ENCODE data around the gene ZNF516. TPM values are rescaled to one million over a fixed set of nuclear protein-coding genes. Genes with fewer than 3 reads are reported as not detected.

The ZNF516 gene
- total and polyA plus RNA-seq, 10 of the 15 experiments (the other 5 are each of a cell fraction or from before 2014, with no cell fraction given) = 2.0 to 32.0 (median 8.3) TPM

GRCh38 chr18:76419811-76420210 is 75.2 kb downstream of the ZNF516 start:
- BruUV-seq (replicated peaks) = no TSS peak
- intact Hi-C loops (cut with micrococcal nuclease; ENCODE audit: unreplicated experiment) (no loop called here), in situ Hi-C loops (cut with MboI) (no loop called here)
- RAD21 ChIA-PET (ENCODE audit: unreplicated experiment) = no interaction called here
- 86% methylated on average over 3 of the region's 3 CpGs for WGBS (ENCODE audit: insufficient coverage, insufficient replicate concordance, low lambda C conversion rate, missing lambda C conversion rate)
- Histone ChIP-seq H4K20me1 (ENCODE audit: control insufficient read depth, insufficient read depth) (peaks cover 4% of the 10 kb centered on the region; the same call in 1 of the 2 replicates), H3K4me1 (ENCODE audit: control insufficient read depth, insufficient read depth, low read length) (no peaks in the 10 kb centered on the region), H3K36me3 (ENCODE audit: control insufficient read depth in 2 of 2, insufficient read depth in 2 of 2, low read length in 1 of 2) (peaks cover 2 to 18% of the 10 kb centered on the region in 2 experiments; a peak in 2 of 4 replicates), H3K4me3 (no peak overlapping the region), H3K27me3 (replicated peaks in 1 of 2; ENCODE audit: control insufficient read depth in 2 of 2, insufficient read depth in 2 of 2, low read length in 1 of 2) (no peaks in the 10 kb centered on the region), H3K79me2 (ENCODE audit: control insufficient read depth, insufficient read depth, low read length) (peaks cover 8% of the 10 kb centered on the region), H3K27ac (ENCODE audit: control insufficient read depth, insufficient read depth) (no peak overlapping the region), H3K9ac (ENCODE audit: control insufficient read depth, insufficient read depth, low read length) (no peak overlapping the region), H3K4me2 (ENCODE audit: control insufficient read depth, insufficient read depth) (no peak overlapping the region), H3K9me3 (replicated peaks; ENCODE audit: control insufficient read depth, insufficient read depth, low read length) (no peaks in the 10 kb centered on the region), H2AFZ (ENCODE audit: control insufficient read depth, low read depth, low read length) (no peak overlapping the region)
- POLR2A ChIA-PET = no interaction called here
- CTCF ChIA-PET = no interaction called here
- SMC1A ChIA-PET (ENCODE audit: uncharacterized antibody, unreplicated experiment) = no interaction called here
- DNase-seq (ENCODE audit: low read depth, low spot score) (no peak), ATAC-seq (no peak), FAIRE-seq (no peak)
- TF ChIP-seq NKRF (conservative IDR thresholded peaks at IDR 0.05) (no peak), ZBTB40 (IDR thresholded peaks at IDR 0.05; ENCODE audit: borderline replicate concordance) (no peak), NFYA (IDR thresholded peaks at IDR 0.05; ENCODE audit: borderline replicate concordance, low read depth, low read length) (no peak), JUNB (IDR thresholded peaks at IDR 0.05) (no peak), TCF3 (IDR thresholded peaks at IDR 0.05; ENCODE audit: borderline replicate concordance, insufficient read depth, low read depth, low read length) (no peak), POU2F2 (IDR thresholded peaks at IDR 0.05; ENCODE audit: borderline replicate concordance, low read depth, low read length) (no peak), SIX5 (IDR thresholded peaks at IDR 0.05; ENCODE audit: low read depth, low read length, severe bottlenecking) (no peak), NRF1 (conservative IDR thresholded peaks at IDR 0.05; ENCODE audit: low read depth, low read length) (no peak), RELB (IDR thresholded peaks at IDR 0.05; ENCODE audit: low read depth) (no peak), KLF5 (IDR thresholded peaks at IDR 0.05; ENCODE audit: partially characterized antibody) (no peak), RB1 (IDR thresholded peaks at IDR 0.05; ENCODE audit: borderline replicate concordance) (no peak)

Data from GM12878 (cell line).